Testis (tissue), 3 donors: Measurements from ENCODE around the gene PTPN11. TPM values are rescaled to one million over a fixed set of nuclear protein-coding genes. Genes with fewer than 3 reads are reported as not detected.
A peak's percentile ranks its signal among the peaks of the same experiment; 100 is the strongest.

Experiments used
- DNase-seq: peaks from one replicate; pipeline ENCODE4 v3.0.0-alpha.2; 2019
- H3K27ac ChIP-seq, 2 donors: fragments of 200-600 bp; sonication (generic); one replicate each; pipeline ENCODE4 v1.5.1; 2019
- H3K27me3 ChIP-seq: fragments of 200-600 bp; sonication (generic); one replicate; pipeline ENCODE4 v1.5.1; 2019
- H3K36me3 ChIP-seq: fragments of 200-600 bp; sonication (generic); one replicate; pipeline ENCODE4 v1.5.1; 2017; ENCODE audit warnings: low read depth; ENCODE audit errors: missing control alignments
- H3K4me1 ChIP-seq: fragments of 200-600 bp; sonication (generic); one replicate; pipeline ENCODE4 v1.5.1; 2019
- H3K4me3 ChIP-seq, 2 donors: fragments of 200-600 bp; sonication (generic); one replicate each; pipeline ENCODE4 v1.5.1; 2017 to 2019
- H3K9me3 ChIP-seq: fragments of 200-600 bp; sonication (generic); one replicate; pipeline ENCODE4 v1.5.1; 2017
- CTCF ChIP-seq, 3 experiments: fragments of 450-650 bp in 2 of 3; fragments of 200-600 bp in 1 of 3; sonication (generic) in 1 of 3; IDR thresholded peaks; one replicate each; pipeline ENCODE4 v1.5.1; 2016 to 2019; ENCODE audit warnings: antibody characterized with exemption in 3 of 3, mild to moderate bottlenecking in 2 of 3, moderate library complexity in 1 of 3
- POLR2A ChIP-seq: fragments of 450-650 bp; IDR thresholded peaks from one replicate; pipeline ENCODE4 v1.6.1; 2017; ENCODE audit warnings: antibody characterized with exemption, mild to moderate bottlenecking, moderate library complexity
- WGBS, 2 donors: methylation state at CpG; one replicate each; pipeline ENCODE4 v1.1.5; 2018; 5-methylcytosine and 5-hydroxymethylcytosine counted together
- intact Hi-C: fragments of 100-400 bp; cut with DNase I; formaldehyde crosslinking; loops from one replicate; pipeline ENCODE4 v1.15.1; 2023; ENCODE audit warnings: low total_unique reads
- polyA plus RNA-seq: library from polyadenylated mRNA; stranded (reverse); fragments of 350-450 nt; fragmentation: Illumina TruSeq; extraction: RNeasy Lipid Tissue Mini Kit (QIAGEN cat#74804); gene quantifications from one replicate; pipeline ENCODE4 v1.2.3, GENCODE V29; 2014; ENCODE audit warnings: low read depth, low replicate concordance; ENCODE audit not compliant: insufficient read depth
- total RNA-seq, 2 donors: library from RNA; depleted of rRNA; stranded (reverse); fragments of >200 nt; gene quantifications; one replicate each; pipeline ENCODE4 v1.2.3, GENCODE V29; 2016

PTPN11 gene
- total and polyA plus RNA-seq, 3 donors from 2014 or later: 32.0 to 53.0 (median 49.4) TPM

GRCh38 chr12:112419297-112420133 lies 768 bp downstream of the PTPN11 start:
- DNase-seq: peak; percentile 42
- no peak for TF ChIP-seq CTCF (IDR thresholded peaks at IDR 0.05)
- TF ChIP-seq POLR2A: no peak
- no peaks in the 10 kb centered on the region for H3K9me3 ChIP-seq
- no peaks in the 10 kb centered on the region for H3K36me3 ChIP-seq
- no peaks in the 10 kb centered on the region for H3K27me3 ChIP-seq
- peak overlapping the region; percentile 92 to 96 for H3K27ac ChIP-seq
- peaks cover 39% of the 10 kb centered on the region for H3K4me1 ChIP-seq
- 3 to 5% methylated on average over 15 to 31 of the region's 31 CpGs for WGBS, 2 donors
- H3K4me3 ChIP-seq: peak overlapping the region; percentile 98 to 99
- intact Hi-C loops: no loop called here

- H3K9me3 ChIP-seq: no peaks in the 10 kb centered on the region
- TF ChIP-seq POLR2A: no peak
- TF ChIP-seq CTCF (IDR thresholded peaks at IDR 0.05): no peak
- H3K4me1 ChIP-seq: peaks cover 41% of the 10 kb centered on the region
- H3K27me3 ChIP-seq: no peaks in the 10 kb centered on the region
- peak overlapping the region in 1 of 2 donors; percentile 82 for H3K27ac ChIP-seq
- 67 to 83% methylated on average over 3 of the region's 3 CpGs for WGBS, 2 donors
- no peak for DNase-seq
- no peaks in the 10 kb centered on the region for H3K36me3 ChIP-seq
- H3K4me3 ChIP-seq: no peak overlapping the region
- intact Hi-C loops: no loop called here
These were observed 2.0 kb downstream of the PTPN11 start for GRCh38 chr12:112420740-112421139.

GRCh38 chr12:112421363-112421762 lies 2.6 kb downstream of the PTPN11 start:
- no peaks in the 10 kb centered on the region for H3K9me3 ChIP-seq
- no peaks in the 10 kb centered on the region for H3K27me3 ChIP-seq
- H3K4me3 ChIP-seq: no peak overlapping the region
- WGBS, 2 donors: 81 to 86% methylated on average over 1 of the region's 1 CpG
- H3K4me1 ChIP-seq: peaks cover 41% of the 10 kb centered on the region
- no peak for TF ChIP-seq POLR2A
- no peak for TF ChIP-seq CTCF (IDR thresholded peaks at IDR 0.05)
- intact Hi-C loops: no loop called here
- no peaks in the 10 kb centered on the region for H3K36me3 ChIP-seq
- DNase-seq: no peak
- H3K27ac ChIP-seq: peak overlapping the region; percentile 79 to 82

- no peaks in the 10 kb centered on the region for H3K27me3 ChIP-seq
- no peak overlapping the region for H3K4me3 ChIP-seq
- DNase-seq: peak; percentile 73
- peaks cover 41% of the 10 kb centered on the region for H3K4me1 ChIP-seq
- TF ChIP-seq CTCF (IDR thresholded peaks at IDR 0.05): no peak
- TF ChIP-seq POLR2A: no peak
- H3K27ac ChIP-seq: peak overlapping the region; percentile 79 to 82
- intact Hi-C loops: no loop called here
- 26 to 45% methylated on average over 5 of the region's 5 CpGs for WGBS, 2 donors
- H3K36me3 ChIP-seq: no peaks in the 10 kb centered on the region
- no peaks in the 10 kb centered on the region for H3K9me3 ChIP-seq
These were observed 3.8 kb downstream of the PTPN11 start for GRCh38 chr12:112422531-112422930.

- no peak overlapping the region for H3K4me3 ChIP-seq
- TF ChIP-seq POLR2A (no peak), CTCF (IDR thresholded peaks at IDR 0.05) (no peak)
- H3K36me3 ChIP-seq: no peaks in the 10 kb centered on the region
- peak overlapping the region; percentile 79 to 82 for H3K27ac ChIP-seq
- H3K9me3 ChIP-seq: no peaks in the 10 kb centered on the region
- no peaks in the 10 kb centered on the region for H3K27me3 ChIP-seq
- intact Hi-C loops: no loop called here
- H3K4me1 ChIP-seq: peaks cover 37% of the 10 kb centered on the region
- DNase-seq: no peak
- WGBS, 2 donors: 72 to 81% methylated on average over 3 of the region's 3 CpGs
These were observed 5.4 kb downstream of the PTPN11 start for GRCh38 chr12:112424126-112424525.
